OCI-LY1 (cell line): ENCODE data around the gene LNX1.

Experiments
- H2AFZ ChIP-seq: fragments of 200-600 bp; sonication (generic), shearing (Covaris generic); 2 replicates; pipeline ENCODE4 v1.6.0; 2014; ENCODE audit warnings: antibody characterized with exemption, mild to moderate bottlenecking, low read length
- H3F3A ChIP-seq: fragments of 200-600 bp; sonication (generic), shearing (Covaris generic); 2 replicates; pipeline ENCODE4 v1.6.0; 2014; ENCODE audit warnings: mild to moderate bottlenecking, antibody characterized with exemption, low read length, moderate library complexity; ENCODE audit not compliant: insufficient read depth
- H3K27ac ChIP-seq: fragments of 200-600 bp; sonication (generic); 2 replicates; pipeline ENCODE4 v1.5.1; 2014; ENCODE audit warnings: low read length, mixed run types, mild to moderate bottlenecking, low read depth; ENCODE audit not compliant: poor library complexity, severe bottlenecking
- H3K27me3 ChIP-seq: fragments of 200-600 bp; sonication (generic); 2 replicates; pipeline ENCODE4 v1.6.0; 2014; ENCODE audit warnings: antibody characterized with exemption, mild to moderate bottlenecking, low read length, moderate library complexity; ENCODE audit not compliant: insufficient read depth
- H3K36me3 ChIP-seq: fragments of 200-600 bp; sonication (generic); 2 replicates; pipeline ENCODE4 v1.6.1; 2014; ENCODE audit warnings: mild to moderate bottlenecking, antibody characterized with exemption, low read length, moderate library complexity, mixed read lengths; ENCODE audit not compliant: insufficient read depth
- H3K4me1 ChIP-seq: fragments of 200-600 bp; sonication (generic); 2 replicates; pipeline ENCODE4 v1.5.1; 2014; ENCODE audit warnings: mild to moderate bottlenecking, low read length, moderate library complexity; ENCODE audit not compliant: insufficient read depth, severe bottlenecking
- H3K4me2 ChIP-seq: fragments of 200-600 bp; sonication (generic), shearing (Covaris generic); 2 replicates; pipeline ENCODE4 v1.6.1; 2014; ENCODE audit warnings: low read length
- H3K4me3 ChIP-seq: fragments of 200-600 bp; sonication (generic); 2 replicates; pipeline ENCODE4 v1.5.1; 2014; ENCODE audit warnings: low read length, low read depth, mild to moderate bottlenecking, mixed read lengths; ENCODE audit not compliant: poor library complexity, severe bottlenecking
- H3K79me2 ChIP-seq: fragments of 200-600 bp; shearing (Covaris generic); 2 replicates; pipeline ENCODE4 v1.6.1; 2016; ENCODE audit warnings: mixed run types, low read length, mixed read lengths; ENCODE audit not compliant: insufficient read depth
- H3K9ac ChIP-seq: fragments of 200-600 bp; sonication (generic), shearing (Covaris generic); 2 replicates; pipeline ENCODE4 v1.6.1; 2014; ENCODE audit warnings: mild to moderate bottlenecking, low read length, mixed read lengths
- H3K9me2 ChIP-seq: fragments of 200-600 bp; sonication (generic), shearing (Covaris generic); 2 replicates; pipeline ENCODE4 v1.6.1; 2014; ENCODE audit warnings: low read depth, mild to moderate bottlenecking, low read length, mixed read lengths
- H3K9me3 ChIP-seq: fragments of 200-600 bp; shearing (Covaris generic); 2 replicates; pipeline ENCODE4 v1.6.1; 2014; ENCODE audit warnings: low read length, mixed read lengths
- H4K20me1 ChIP-seq: fragments of 200-600 bp; sonication (generic), shearing (Covaris generic); 2 replicates; pipeline ENCODE4 v1.6.0; 2016; ENCODE audit warnings: mild to moderate bottlenecking, low read length; ENCODE audit not compliant: insufficient read depth
- EZH2 ChIP-seq: fragments of 200-600 bp; sonication (generic), shearing (Covaris generic); IDR thresholded peaks from 2 replicates; pipeline ENCODE4 v1.8.0; 2017; ENCODE audit warnings: borderline replicate concordance, mixed run types, mild to moderate bottlenecking, antibody characterized with exemption, low read length, moderate library complexity, mixed read lengths
- TF ChIP-seq, protein P1 (sequence below): fragments of 200-600 bp; sonication (generic), shearing (Covaris generic); IDR thresholded peaks from 2 replicates; pipeline ENCODE4 v1.5.1; 2017; ENCODE audit warnings: mild to moderate bottlenecking, antibody characterized with exemption, low read length, moderate library complexity, mixed read lengths

The LNX1 gene

DNA sequence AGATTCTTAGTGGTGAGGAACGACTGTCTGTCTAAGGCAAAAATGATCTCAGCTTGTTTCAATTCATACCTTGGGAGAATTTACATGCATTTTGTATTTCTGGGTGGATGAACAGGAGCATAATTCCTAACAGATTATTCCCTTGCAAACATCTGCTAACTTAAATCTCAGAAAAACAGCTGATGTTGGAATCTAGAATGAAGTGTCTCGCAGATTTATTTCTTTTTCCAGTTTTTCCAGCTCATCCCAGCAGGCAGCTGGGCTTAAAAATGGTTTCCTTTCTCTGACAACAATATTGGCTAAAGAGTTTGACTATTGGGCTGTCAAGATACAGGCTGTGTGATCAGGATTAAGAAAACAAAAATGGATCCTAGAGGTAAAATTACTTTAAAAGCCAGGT is 1.1 kb downstream of the LNX1 start:
- Histone ChIP-seq H4K20me1 (no peaks in the 10 kb centered on the region), H3K9me2 (no peaks in the 10 kb centered on the region), H3K4me1 (no peaks in the 10 kb centered on the region), H3F3A (no peaks in the 10 kb centered on the region), H3K79me2 (no peaks in the 10 kb centered on the region), H3K27ac (no peak overlapping the region), H3K9ac (no peak overlapping the region), H3K9me3 (no peaks in the 10 kb centered on the region), H3K4me3 (no peak overlapping the region), H2AFZ (no peak overlapping the region), H3K36me3 (no peaks in the 10 kb centered on the region), H3K27me3 (no peaks in the 10 kb centered on the region), H3K4me2 (no peak overlapping the region)
- TF ChIP-seq, protein P1, sequence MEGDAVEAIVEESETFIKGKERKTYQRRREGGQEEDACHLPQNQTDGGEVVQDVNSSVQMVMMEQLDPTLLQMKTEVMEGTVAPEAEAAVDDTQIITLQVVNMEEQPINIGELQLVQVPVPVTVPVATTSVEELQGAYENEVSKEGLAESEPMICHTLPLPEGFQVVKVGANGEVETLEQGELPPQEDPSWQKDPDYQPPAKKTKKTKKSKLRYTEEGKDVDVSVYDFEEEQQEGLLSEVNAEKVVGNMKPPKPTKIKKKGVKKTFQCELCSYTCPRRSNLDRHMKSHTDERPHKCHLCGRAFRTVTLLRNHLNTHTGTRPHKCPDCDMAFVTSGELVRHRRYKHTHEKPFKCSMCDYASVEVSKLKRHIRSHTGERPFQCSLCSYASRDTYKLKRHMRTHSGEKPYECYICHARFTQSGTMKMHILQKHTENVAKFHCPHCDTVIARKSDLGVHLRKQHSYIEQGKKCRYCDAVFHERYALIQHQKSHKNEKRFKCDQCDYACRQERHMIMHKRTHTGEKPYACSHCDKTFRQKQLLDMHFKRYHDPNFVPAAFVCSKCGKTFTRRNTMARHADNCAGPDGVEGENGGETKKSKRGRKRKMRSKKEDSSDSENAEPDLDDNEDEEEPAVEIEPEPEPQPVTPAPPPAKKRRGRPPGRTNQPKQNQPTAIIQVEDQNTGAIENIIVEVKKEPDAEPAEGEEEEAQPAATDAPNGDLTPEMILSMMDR = no peak
- no peak for TF ChIP-seq EZH2

- TF ChIP-seq EZH2 = no peak
- TF ChIP-seq, protein P1 = no peak
- no peaks in the 10 kb centered on the region for H3K4me1 ChIP-seq
Observed at GRCh38 chr4:53589511-53589910, 1.8 kb downstream of the LNX1 start.

GRCh38 chr4:53587135-53587534 is 4.2 kb downstream of the LNX1 start:
- Histone ChIP-seq H3K9me2 (no peaks in the 10 kb centered on the region), H4K20me1 (no peaks in the 10 kb centered on the region), H3K36me3 (no peaks in the 10 kb centered on the region), H3K4me3 (no peak overlapping the region), H3K9ac (no peak overlapping the region), H3K27me3 (no peaks in the 10 kb centered on the region), H3K79me2 (no peaks in the 10 kb centered on the region), H3K4me1 (no peaks in the 10 kb centered on the region), H3F3A (no peaks in the 10 kb centered on the region), H3K9me3 (no peaks in the 10 kb centered on the region), H3K4me2 (no peak overlapping the region), H3K27ac (no peak overlapping the region), H2AFZ (no peak overlapping the region)
- TF ChIP-seq, protein P1 = no peak
- TF ChIP-seq EZH2 = no peak

More at GRCh38 chr4:53589511-53589910, 1.8 kb downstream of the LNX1 start:
- H3K4me3 ChIP-seq = no peak overlapping the region
- H3K9me2 ChIP-seq = no peaks in the 10 kb centered on the region
- H3K27me3 ChIP-seq = no peaks in the 10 kb centered on the region
- H3K27ac ChIP-seq = no peak overlapping the region
- no peaks in the 10 kb centered on the region for H4K20me1 ChIP-seq
- no peaks in the 10 kb centered on the region for H3K36me3 ChIP-seq
- H3K9ac ChIP-seq = no peak overlapping the region
- H3F3A ChIP-seq = no peaks in the 10 kb centered on the region
- H3K4me2 ChIP-seq = no peak overlapping the region
- no peaks in the 10 kb centered on the region for H3K79me2 ChIP-seq
- no peak overlapping the region for H2AFZ ChIP-seq
- H3K9me3 ChIP-seq = no peaks in the 10 kb centered on the region
